SIG-M5 (cell line): Measurements from ENCODE around the gene HBP1.
"Not testable (repeated sequence)": the region's sequence is repeated elsewhere in the genome, so short reads cannot be mapped to it uniquely, and the experiment has no call there.

Source experiments
- DNase-seq: peaks from one replicate; lab custom pipeline; 2025; lab: John Stamatoyannopoulos, UW

Gene HBP1

DNA sequence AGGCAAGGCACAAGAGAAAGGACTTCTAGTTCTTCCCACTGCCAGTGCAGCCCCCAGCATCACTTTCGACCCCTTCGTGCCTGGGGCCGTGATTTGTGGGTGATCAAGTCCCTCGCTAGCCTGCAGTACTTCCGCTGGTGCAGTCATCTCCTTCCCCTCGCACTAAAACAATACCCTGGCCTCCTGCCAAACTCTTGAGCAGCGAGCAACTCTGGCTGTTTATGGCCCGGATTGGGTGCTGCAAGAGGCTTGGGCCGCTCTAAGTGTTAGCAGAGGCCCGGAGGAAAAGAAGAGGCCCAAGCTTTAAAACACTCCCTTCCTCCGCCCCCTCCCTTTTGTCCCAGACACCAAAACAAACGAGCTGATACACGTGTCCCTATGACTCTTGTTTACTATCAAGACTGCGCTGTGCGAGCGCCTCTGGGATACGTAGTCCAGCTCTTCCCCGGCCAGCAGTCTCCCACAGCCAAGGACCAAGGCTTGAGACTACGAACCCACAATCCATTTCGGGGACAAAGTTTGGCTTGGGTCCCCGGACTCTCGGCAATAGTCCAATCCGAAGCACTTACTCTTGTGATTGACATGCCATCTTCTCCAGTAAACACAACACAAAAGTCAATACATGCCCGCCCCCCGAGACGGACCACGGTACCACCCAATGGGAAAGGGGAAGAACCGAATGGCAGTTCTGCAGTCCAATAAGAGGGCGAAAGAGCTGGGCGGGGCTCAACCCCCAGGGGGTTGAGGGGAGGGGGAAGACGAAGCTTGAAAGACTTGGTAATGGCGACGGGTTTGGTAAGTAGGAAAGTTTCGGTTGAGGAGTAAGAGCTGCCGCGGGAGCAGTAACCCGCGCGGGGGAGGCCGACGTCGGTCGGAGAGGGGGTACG is at the start of gene HBP1:
TSS of gene HBP1 (plus strand) at position 771 of the 887 bp plus-strand sequence. CDS start 10,891 bp downstream, outside the sequence.
- peak; percentile 99 for DNase-seq

GRCh38 chr7:107119376-107120105 is 49.3 kb upstream of the HBP1 start:
- DNase-seq = no peak

- no peak for DNase-seq
These were observed 46.3 kb upstream of the HBP1 start for GRCh38 chr7:107122486-107122911.

- no peak for DNase-seq
These were observed 45.4 kb upstream of the HBP1 start for GRCh38 chr7:107123392-107123791.

GRCh38 chr7:107125475-107125874 is 43.3 kb upstream of the HBP1 start:
- no peak for DNase-seq

- no peak for DNase-seq
These were observed 40.6 kb upstream of the HBP1 start for GRCh38 chr7:107128217-107128616.

- no peak for DNase-seq
These were observed 40.1 kb upstream of the HBP1 start for GRCh38 chr7:107128748-107129147.

- DNase-seq = no peak
These were observed 38.1 kb upstream of the HBP1 start for GRCh38 chr7:107130487-107131220.

- DNase-seq = no peak
These were observed 35.4 kb upstream of the HBP1 start for GRCh38 chr7:107133396-107133795.

GRCh38 chr7:107138696-107139420 is 29.9 kb upstream of the HBP1 start:
- DNase-seq = no peak

DNA sequence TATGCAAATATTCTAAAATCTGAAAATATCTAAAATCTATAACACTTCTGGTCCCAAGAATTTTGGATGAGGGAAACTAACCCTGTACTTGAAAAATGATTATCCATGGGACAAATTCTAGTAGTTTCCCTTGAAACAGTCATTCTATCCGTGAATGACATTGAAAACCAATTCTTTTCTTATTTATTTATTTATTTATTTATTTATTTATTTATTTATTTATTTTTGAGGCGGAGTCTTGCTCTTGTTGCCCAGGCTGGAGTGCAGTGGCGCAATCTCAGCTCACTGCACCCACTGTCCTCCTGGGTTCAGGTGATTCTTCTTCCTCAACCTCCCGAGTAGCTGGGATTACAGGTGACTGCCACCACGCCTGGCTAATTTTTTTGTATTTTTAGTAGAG is 24.9 kb upstream of the HBP1 start:
- DNase-seq = not testable (repeated sequence)

DNA sequence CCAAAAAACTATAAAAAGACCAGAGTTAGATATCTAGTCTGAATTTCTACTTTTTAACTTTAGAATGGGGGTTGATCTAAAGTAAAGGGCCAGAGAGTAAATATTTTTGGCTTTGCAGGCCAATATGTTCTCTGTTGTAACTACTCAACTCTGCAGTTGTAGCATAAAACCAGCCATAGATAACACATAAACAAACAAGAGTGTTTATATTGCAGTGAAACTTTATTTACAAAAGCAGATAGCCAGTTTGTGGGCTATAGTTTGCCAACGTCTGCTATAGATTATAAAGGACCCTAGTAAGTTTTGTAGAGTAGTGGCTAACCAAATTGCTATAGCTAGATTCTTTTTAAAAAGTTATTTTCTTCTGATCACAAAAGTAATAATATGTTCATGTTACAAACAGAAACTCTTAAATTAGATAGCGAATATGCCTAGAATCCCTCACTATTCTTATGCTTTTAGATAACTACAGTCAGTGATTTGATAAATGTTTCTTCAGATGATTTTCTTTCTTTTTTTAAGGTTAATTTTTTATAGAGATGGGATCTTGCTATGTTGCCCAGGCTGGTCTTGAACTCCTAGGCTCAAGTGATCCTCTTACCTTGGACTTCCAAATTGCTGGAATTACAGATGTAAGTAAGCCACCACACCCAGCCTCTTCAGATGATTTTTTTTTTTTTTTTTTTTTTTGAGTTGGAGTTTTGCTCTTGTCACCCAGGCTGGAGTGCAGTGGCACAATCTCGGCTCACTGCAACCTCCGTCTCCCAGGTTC is 23.6 kb upstream of the HBP1 start:
- DNase-seq = no peak

DNA sequence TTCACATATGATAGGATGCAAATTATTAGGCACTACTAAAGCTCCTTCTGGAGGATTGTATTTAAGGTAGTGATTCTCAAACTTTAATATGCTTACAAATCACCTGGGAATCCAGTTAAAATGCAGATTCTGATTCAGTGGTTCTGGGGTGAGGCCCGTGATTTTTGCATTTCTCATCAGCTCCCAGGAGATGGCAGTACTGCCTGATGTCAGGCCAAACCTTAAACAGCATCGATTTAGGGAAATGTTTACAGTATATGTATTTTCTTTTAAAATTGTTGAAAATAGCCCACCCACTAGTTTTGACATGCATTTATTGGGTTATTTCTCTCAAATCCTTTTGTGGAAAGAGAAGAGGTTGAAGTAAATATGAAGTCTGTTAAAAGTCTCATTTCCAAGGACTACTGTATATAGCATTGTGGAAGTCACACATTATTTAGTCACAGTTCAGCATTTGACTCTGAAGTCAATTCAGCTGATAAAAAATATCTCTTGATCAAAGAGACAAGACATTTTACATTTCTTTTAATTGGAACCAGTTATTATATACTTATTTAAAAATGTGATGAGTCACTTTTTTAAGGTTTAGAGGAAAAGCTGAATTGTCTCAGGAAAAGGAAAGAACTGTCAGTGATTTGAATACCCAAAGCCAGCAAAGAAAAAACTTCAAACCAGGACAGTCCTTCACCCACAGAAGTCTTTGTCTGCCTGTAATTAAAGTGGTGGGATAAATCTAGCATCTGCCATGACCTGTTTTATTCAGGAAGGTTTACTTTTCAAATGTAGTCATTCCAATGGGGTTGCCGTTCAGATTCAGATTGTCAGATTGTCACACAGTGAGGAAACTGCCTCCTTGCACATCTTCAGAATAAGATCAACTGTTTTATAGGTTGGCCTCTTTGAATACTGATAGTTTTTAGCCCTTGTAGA is 21.1 kb upstream of the HBP1 start:
- DNase-seq = no peak

DNA sequence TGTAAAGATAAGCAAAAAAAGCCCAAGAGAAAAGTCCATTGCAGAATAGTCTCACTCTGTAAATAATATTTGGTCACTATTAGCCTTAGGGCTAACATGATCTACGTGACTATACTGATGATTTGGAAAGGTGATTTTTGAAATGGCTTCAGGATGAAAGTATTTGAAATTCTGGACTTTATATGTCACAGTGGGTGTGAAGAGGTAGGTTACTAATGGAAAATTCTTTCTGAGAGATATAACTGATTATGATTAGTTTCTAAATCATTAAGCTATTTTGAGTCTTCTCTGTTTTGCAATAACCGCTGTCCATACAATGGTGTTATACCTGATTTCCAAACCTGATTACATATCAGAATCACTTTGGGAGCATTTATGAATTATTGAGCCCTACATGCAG is 20.1 kb upstream of the HBP1 start:
- DNase-seq = no peak

GRCh38 chr7:107149863-107150262 is 18.9 kb upstream of the HBP1 start:
- DNase-seq = no peak

- no peak for DNase-seq
These were observed 18.3 kb upstream of the HBP1 start for GRCh38 chr7:107150375-107151073.

DNA sequence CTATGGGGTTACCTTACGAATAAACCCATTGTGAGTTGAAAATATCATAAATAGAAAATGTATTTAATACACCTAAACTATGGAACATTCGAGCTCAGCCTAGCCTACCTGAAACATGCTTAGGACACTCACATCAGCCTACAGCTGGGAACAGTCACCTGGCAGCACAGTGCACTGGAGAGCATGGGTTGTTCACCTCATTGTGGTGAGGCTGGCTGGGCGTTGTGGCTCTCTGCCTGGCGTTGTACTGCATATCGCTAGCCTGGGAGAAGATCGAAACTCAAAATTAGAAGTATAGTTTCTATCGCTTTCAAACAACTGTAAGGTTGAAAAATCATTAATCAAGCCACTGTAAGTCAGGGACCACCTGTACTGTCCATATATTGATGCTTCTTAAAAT is 17.3 kb upstream of the HBP1 start:
- no peak for DNase-seq

- DNase-seq = no peak
These were observed 16.8 kb upstream of the HBP1 start for GRCh38 chr7:107152011-107152410.

DNA sequence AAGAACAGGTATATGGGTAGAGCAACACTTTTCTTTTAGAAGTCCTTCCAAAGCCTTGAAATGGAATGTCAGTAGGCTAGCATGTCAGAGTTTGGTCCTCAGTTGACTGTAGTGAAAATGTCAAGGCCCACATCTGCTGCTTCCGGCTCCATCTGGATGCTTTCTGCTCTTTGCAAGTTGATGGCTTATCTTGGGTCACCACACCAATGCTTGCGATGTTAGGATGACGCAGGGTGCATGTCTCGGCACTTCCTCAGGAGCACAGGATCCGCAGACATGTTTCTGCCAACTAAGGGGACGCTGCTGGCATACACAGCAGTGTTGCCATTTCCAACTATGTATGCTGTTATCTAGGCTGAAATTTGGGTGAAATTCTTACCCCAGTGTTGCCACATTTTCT is 14.0 kb upstream of the HBP1 start:
- DNase-seq = no peak
